HL-60 (cell line): ENCODE results near the gene WDR7.

Experiments
- DNase-seq, 2 experiments: peaks; one replicate each; pipeline ENCODE4 v3.0.0-alpha.2; 2010 to 2020; ENCODE audit warnings: low read depth in 1 of 2, low spot score in 1 of 2
- H3K27ac ChIP-seq: fragments of 250-450 bp; sonication (Bioruptor Pico); replicated peaks from 2 replicates; pipeline ENCODE4 v1.5.1; 2020; ENCODE audit warnings: mild to moderate bottlenecking, moderate library complexity
- H3K27me3 ChIP-seq: fragments of 250-450 bp; sonication (Bioruptor Pico); 2 replicates; pipeline ENCODE4 v1.5.1; 2021; ENCODE audit warnings: mild to moderate bottlenecking, moderate library complexity; ENCODE audit not compliant: insufficient read depth, poor library complexity, severe bottlenecking
- H3K4me3 ChIP-seq: replicated peaks from 2 replicates; pipeline ENCODE4 v1.5.1; 2011; ENCODE audit warnings: mild to moderate bottlenecking, control low read depth, low read length; ENCODE audit not compliant: insufficient read depth
- GABPA ChIP-seq: IDR thresholded peaks from 2 replicates; pipeline ENCODE4 v1.6.1; 2012; ENCODE audit warnings: low read depth
- POLR2AphosphoS5 ChIP-seq: IDR thresholded peaks from 2 replicates; pipeline ENCODE4 v1.6.1; 2012; ENCODE audit warnings: low read depth
- SPI1 ChIP-seq: IDR thresholded peaks from 2 replicates; pipeline ENCODE4 v1.6.1; 2012; ENCODE audit warnings: low read depth, mild to moderate bottlenecking, borderline replicate concordance
- TF ChIP-seq, protein P1 (sequence below): IDR thresholded peaks from one replicate; pipeline ENCODE4 v1.5.1; 2011; ENCODE audit warnings: low read length, control low read depth, inconsistent platforms; ENCODE audit not compliant: insufficient read depth
- TF ChIP-seq, protein P2 (sequence below): IDR thresholded peaks from 2 replicates; pipeline ENCODE4 v1.6.1; 2012; ENCODE audit warnings: low read depth; ENCODE audit not compliant: insufficient replicate concordance

Gene WDR7

DNA sequence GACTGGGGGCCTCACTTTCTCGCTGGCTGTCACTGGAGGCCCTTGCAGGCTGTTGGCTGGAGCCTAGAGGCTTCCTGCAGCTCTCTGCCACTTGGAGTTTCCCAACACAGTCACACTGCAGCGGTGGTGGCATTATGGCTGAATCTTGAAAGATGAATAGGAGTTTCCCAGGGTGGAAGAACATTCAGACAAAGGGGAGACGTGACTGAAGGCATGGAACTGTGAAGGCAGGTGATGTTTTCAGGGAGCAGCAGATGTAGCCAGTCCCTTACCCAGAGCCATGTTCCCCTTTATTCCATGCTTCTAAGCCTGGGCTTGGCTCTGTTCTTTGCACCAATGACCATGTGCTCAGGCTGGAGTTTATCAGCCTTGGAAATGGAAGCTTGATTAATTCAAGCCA lies 389.0 kb downstream of the WDR7 start:
- DNase-seq, result no peak
- Histone ChIP-seq H3K27ac (no peak overlapping the region), H3K4me3 (no peak overlapping the region), H3K27me3 (no peaks in the 10 kb centered on the region)
- TF ChIP-seq, protein P1, sequence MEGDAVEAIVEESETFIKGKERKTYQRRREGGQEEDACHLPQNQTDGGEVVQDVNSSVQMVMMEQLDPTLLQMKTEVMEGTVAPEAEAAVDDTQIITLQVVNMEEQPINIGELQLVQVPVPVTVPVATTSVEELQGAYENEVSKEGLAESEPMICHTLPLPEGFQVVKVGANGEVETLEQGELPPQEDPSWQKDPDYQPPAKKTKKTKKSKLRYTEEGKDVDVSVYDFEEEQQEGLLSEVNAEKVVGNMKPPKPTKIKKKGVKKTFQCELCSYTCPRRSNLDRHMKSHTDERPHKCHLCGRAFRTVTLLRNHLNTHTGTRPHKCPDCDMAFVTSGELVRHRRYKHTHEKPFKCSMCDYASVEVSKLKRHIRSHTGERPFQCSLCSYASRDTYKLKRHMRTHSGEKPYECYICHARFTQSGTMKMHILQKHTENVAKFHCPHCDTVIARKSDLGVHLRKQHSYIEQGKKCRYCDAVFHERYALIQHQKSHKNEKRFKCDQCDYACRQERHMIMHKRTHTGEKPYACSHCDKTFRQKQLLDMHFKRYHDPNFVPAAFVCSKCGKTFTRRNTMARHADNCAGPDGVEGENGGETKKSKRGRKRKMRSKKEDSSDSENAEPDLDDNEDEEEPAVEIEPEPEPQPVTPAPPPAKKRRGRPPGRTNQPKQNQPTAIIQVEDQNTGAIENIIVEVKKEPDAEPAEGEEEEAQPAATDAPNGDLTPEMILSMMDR, result no peak
- no peak for TF ChIP-seq GABPA
- TF ChIP-seq POLR2AphosphoS5, result no peak
- no peak for TF ChIP-seq SPI1
- TF ChIP-seq, protein P2, sequence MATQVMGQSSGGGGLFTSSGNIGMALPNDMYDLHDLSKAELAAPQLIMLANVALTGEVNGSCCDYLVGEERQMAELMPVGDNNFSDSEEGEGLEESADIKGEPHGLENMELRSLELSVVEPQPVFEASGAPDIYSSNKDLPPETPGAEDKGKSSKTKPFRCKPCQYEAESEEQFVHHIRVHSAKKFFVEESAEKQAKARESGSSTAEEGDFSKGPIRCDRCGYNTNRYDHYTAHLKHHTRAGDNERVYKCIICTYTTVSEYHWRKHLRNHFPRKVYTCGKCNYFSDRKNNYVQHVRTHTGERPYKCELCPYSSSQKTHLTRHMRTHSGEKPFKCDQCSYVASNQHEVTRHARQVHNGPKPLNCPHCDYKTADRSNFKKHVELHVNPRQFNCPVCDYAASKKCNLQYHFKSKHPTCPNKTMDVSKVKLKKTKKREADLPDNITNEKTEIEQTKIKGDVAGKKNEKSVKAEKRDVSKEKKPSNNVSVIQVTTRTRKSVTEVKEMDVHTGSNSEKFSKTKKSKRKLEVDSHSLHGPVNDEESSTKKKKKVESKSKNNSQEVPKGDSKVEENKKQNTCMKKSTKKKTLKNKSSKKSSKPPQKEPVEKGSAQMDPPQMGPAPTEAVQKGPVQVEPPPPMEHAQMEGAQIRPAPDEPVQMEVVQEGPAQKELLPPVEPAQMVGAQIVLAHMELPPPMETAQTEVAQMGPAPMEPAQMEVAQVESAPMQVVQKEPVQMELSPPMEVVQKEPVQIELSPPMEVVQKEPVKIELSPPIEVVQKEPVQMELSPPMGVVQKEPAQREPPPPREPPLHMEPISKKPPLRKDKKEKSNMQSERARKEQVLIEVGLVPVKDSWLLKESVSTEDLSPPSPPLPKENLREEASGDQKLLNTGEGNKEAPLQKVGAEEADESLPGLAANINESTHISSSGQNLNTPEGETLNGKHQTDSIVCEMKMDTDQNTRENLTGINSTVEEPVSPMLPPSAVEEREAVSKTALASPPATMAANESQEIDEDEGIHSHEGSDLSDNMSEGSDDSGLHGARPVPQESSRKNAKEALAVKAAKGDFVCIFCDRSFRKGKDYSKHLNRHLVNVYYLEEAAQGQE, result no peak

DNA sequence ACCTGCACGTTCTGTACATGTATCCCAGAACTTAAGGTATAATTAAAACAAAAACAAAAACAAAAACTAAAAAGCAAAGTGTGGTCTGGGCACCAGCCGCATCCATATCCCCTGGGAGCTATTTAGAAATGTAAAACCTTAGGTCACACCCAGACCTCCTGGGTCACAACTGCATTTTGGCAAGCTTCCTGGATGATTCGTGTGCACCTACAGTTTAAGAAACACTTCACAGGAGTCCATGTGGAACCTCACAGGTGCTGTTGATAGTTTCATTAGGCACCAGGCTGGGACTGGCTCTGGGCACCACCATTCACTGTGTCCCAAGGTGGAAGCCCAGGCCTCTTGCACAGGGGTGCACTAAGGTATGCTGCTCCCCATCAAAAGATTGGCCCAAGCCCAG lies 392.1 kb downstream of the WDR7 start:
- no peak overlapping the region for H3K4me3 ChIP-seq
- no peak overlapping the region for H3K27ac ChIP-seq
- TF ChIP-seq POLR2AphosphoS5, result no peak
- TF ChIP-seq GABPA, result no peak
- TF ChIP-seq SPI1, result no peak
- TF ChIP-seq, protein P2, result no peak
- TF ChIP-seq, protein P1, result no peak
- no peak for DNase-seq
- H3K27me3 ChIP-seq, result no peaks in the 10 kb centered on the region

DNA sequence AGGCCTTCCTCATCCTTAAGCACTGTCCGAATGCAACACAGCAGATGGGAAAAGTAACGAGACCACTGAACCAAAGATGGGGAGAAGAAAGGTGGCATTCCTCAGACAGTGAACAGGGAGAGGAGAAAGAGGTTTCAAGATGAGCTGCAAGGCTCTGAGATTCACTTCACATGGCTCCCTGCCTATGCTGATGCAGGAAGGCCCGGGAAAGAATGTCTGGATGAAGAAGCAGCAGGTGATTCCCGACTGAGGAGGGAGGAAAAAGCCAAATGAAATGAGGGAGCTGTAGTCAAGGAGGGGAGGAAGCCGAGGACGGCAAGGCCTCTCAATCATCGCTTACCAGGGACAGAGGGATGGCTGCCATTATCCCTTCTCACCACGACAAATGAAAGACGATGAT lies 397.2 kb downstream of the WDR7 start:
- Histone ChIP-seq H3K4me3 (no peak overlapping the region), H3K27me3 (no peaks in the 10 kb centered on the region), H3K27ac (no peak overlapping the region)
- DNase-seq, result no peak
- TF ChIP-seq SPI1, result no peak

DNA sequence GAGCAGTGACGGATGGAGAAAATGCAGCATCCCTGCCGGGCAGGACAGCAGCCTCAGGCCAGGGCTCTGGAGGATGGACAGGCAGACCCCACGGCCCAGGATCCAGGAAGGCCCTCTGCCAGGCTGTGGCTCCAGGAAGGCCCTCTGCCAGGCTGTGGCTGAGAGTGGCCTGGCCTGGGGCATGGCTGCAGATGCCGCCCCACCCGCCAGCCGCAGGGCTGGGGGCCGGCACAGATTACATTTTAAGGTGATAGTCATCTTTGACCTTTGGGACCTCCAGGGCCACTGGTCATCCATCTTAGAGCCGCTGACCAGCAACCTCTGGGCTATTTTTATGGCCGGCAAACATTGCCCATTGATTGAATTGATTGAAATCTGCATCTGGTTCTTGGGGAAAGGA lies 397.7 kb downstream of the WDR7 start:
- no peak overlapping the region for H3K4me3 ChIP-seq
- no peak for DNase-seq
- no peaks in the 10 kb centered on the region for H3K27me3 ChIP-seq
- H3K27ac ChIP-seq, result no peak overlapping the region
- TF ChIP-seq, protein P2, result no peak
- no peak for TF ChIP-seq GABPA
- no peak for TF ChIP-seq POLR2AphosphoS5
- TF ChIP-seq, protein P1, result no peak
